GM19193 (cell line): ENCODE results near the gene GCAT.

Source experiments
- POLR2A ChIP-seq: IDR thresholded peaks from 4 replicates; pipeline ENCODE4 v1.6.1; 2011; ENCODE audit not compliant: insufficient read depth, insufficient read length; ENCODE audit errors: extremely low read depth

GCAT gene

GRCh38 chr22:37802310-37803194, 5.2 kb upstream of the GCAT start:
- TF ChIP-seq POLR2A = no peak

- no peak for TF ChIP-seq POLR2A
These were observed 4.5 kb upstream of the GCAT start for GRCh38 chr22:37803195-37803638.

GRCh38 chr22:37803639-37804351, 3.9 kb upstream of the GCAT start:
- TF ChIP-seq POLR2A = no peak

- no peak for TF ChIP-seq POLR2A
These were observed 3.3 kb upstream of the GCAT start for GRCh38 chr22:37804352-37804880.

GRCh38 chr22:37804881-37805809, 2.6 kb upstream of the GCAT start:
- TF ChIP-seq POLR2A = no peak

- no peak for TF ChIP-seq POLR2A
These were observed 1.9 kb upstream of the GCAT start for GRCh38 chr22:37805810-37806277.

GRCh38 chr22:37806409-37807333, 1.1 kb upstream of the GCAT start:
- no peak for TF ChIP-seq POLR2A

- no peak for TF ChIP-seq POLR2A
These were observed 542 bp downstream of the GCAT start for GRCh38 chr22:37808294-37808657.

GRCh38 chr22:37809672-37810333, 2.1 kb downstream of the GCAT start:
- TF ChIP-seq POLR2A = no peak

- no peak for TF ChIP-seq POLR2A
These were observed 4.1 kb downstream of the GCAT start for GRCh38 chr22:37811867-37812266.

- no peak for TF ChIP-seq POLR2A
These were observed 5.3 kb downstream of the GCAT start for GRCh38 chr22:37812869-37813678.

GRCh38 chr22:37815593-37815992, 7.9 kb downstream of the GCAT start:
- TF ChIP-seq POLR2A = no peak
